Ovary (tissue), 3 donors: Measurements from ENCODE around the gene CREB3L4.

Source experiments
- EP300 ChIP-seq: sonication (generic); formaldehyde crosslinking; IDR thresholded peaks from one replicate; pipeline ENCODE4 v1.6.1; 2017; ENCODE audit warnings: antibody characterized with exemption
- POLR2A ChIP-seq: fragments of 450-650 bp; IDR thresholded peaks from one replicate; pipeline ENCODE4 v1.6.1; 2017; ENCODE audit warnings: antibody characterized with exemption, mild to moderate bottlenecking, moderate library complexity
- TF ChIP-seq, protein P1 (sequence below), 3 donors: fragments of 450-650 bp in 2 of 3; fragments of 200-600 bp in 1 of 3; IDR thresholded peaks; one replicate each; pipeline versions ENCODE4 v1.5.1 to v1.8.0; 2016 to 2022; ENCODE audit warnings: antibody characterized with exemption in 3 of 3, mild to moderate bottlenecking in 1 of 3
- donor health status: DM: no; HTN: no; CAD: no.

DNA sequence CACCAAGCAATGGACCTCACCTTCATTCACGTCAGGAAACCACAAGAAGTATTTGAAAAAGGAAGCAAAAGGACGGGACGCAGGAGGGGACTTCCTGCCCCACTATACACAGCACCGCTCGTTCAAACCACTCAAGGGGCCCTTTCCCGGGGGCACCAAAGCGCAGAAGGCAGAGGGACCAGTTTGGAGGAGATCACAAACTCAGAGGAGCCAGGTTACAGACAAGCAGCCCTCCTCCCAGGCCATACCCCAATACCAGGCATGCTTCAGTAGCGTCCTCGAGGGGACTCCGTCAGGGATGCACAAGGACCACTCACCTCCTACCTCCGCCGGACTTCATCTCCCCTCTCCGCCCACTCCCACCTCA, 10.0 kb upstream of the CREB3L4 start:
- TF ChIP-seq, protein P1, sequence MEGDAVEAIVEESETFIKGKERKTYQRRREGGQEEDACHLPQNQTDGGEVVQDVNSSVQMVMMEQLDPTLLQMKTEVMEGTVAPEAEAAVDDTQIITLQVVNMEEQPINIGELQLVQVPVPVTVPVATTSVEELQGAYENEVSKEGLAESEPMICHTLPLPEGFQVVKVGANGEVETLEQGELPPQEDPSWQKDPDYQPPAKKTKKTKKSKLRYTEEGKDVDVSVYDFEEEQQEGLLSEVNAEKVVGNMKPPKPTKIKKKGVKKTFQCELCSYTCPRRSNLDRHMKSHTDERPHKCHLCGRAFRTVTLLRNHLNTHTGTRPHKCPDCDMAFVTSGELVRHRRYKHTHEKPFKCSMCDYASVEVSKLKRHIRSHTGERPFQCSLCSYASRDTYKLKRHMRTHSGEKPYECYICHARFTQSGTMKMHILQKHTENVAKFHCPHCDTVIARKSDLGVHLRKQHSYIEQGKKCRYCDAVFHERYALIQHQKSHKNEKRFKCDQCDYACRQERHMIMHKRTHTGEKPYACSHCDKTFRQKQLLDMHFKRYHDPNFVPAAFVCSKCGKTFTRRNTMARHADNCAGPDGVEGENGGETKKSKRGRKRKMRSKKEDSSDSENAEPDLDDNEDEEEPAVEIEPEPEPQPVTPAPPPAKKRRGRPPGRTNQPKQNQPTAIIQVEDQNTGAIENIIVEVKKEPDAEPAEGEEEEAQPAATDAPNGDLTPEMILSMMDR (IDR thresholded peaks at IDR 0.05) = no peak
- TF ChIP-seq POLR2A = no peak
- TF ChIP-seq EP300 = no peak
